Kidney (tissue), 14 donors: ENCODE results near the gene BEST3. TPM values are rescaled to one million over a fixed set of nuclear protein-coding genes. Genes with fewer than 3 reads are reported as not detected.

Experiments
- DNase-seq, 5 donors: peaks; one replicate each; pipeline ENCODE4 v3.0.0-alpha.2; 2013 to 2020
- FAIRE-seq: peaks from 2 replicates; lab custom pipeline; 2012; peaks lifted over from hg19 to GRCh38; lab: Jason Lieb, UNC
- H3K27ac ChIP-seq, 2 donors: one replicate each; pipeline ENCODE4 v1.7.0; 2013; ENCODE audit warnings: low read depth in 2 of 2, low read length in 2 of 2, inconsistent platforms in 1 of 2
- H3K27me3 ChIP-seq: one replicate; pipeline ENCODE4 v1.7.1; 2013; ENCODE audit warnings: low read length, inconsistent platforms; ENCODE audit not compliant: control insufficient read depth, insufficient read depth
- H3K36me3 ChIP-seq, 3 donors: one replicate each; pipeline versions ENCODE4 v1.7.0 to v1.7.1; 2013; ENCODE audit warnings: low read length in 3 of 3, control low read depth in 1 of 3, inconsistent platforms in 1 of 3; ENCODE audit not compliant: insufficient read depth in 3 of 3, control insufficient read depth in 2 of 3
- H3K4me1 ChIP-seq, 3 donors: one replicate each; pipeline versions ENCODE4 v1.7.0 to v1.7.1; 2013; ENCODE audit warnings: low read length in 3 of 3, inconsistent platforms in 1 of 3, low read depth in 1 of 3; ENCODE audit not compliant: control insufficient read depth in 2 of 3, insufficient read depth in 2 of 3
- H3K4me3 ChIP-seq, 3 donors: one replicate each; pipeline versions ENCODE4 v1.7.0 to v1.8.1; 2013; ENCODE audit warnings: low read length in 3 of 3, control low read depth in 1 of 3, inconsistent platforms in 1 of 3
- H3K9ac ChIP-seq, 3 donors: one replicate each; pipeline versions ENCODE4 v1.7.0 to v1.7.1; 2013; ENCODE audit warnings: low read length in 3 of 3, control low read depth in 1 of 3, inconsistent platforms in 1 of 3
- H3K9me3 ChIP-seq, 3 donors: one replicate each; pipeline versions ENCODE4 v1.7.0 to v1.7.1; 2013; ENCODE audit warnings: low read length in 3 of 3, control low read depth in 1 of 3, inconsistent platforms in 1 of 3; ENCODE audit not compliant: control insufficient read depth in 2 of 3, insufficient read depth in 1 of 3
- intact Hi-C: fragments of 100-400 bp; cut with DNase I; formaldehyde crosslinking; loops from one replicate; pipeline ENCODE4 v1.11.1; 2022
- polyA plus RNA-seq: library from polyadenylated mRNA; stranded (reverse); fragments of 350-450 nt; fragmentation: Illumina TruSeq; extraction: RNeasy Lipid Tissue Mini Kit (QIAGEN cat#74804); gene quantifications from one replicate; pipeline ENCODE4 v1.2.3, GENCODE V29; 2014; ENCODE audit warnings: low read depth, low replicate concordance; ENCODE audit not compliant: insufficient read depth
- total RNA-seq: library from RNA; stranded (reverse); fragmentation: NEBNext Ultra II Directional; extraction: Animal tissue kit (Norgen Biotek cat#: 25700); gene quantifications from one replicate; pipeline ENCODE4 v1.2.1, GENCODE V29; 2021
- TF ChIP-seq, protein P1 (sequence below): IDR thresholded peaks from 3 replicates; pipeline ENCODE4 v1.5.1; 2012; ENCODE audit warnings: mild to moderate bottlenecking, moderate library complexity, borderline replicate concordance; ENCODE audit not compliant: insufficient read depth; ENCODE audit errors: extremely low read depth
- donor health status: control.
- donor health status: control.
- donor health status: control.
- donor health status: control.
- donor health status: control.
- donor health status: DM: yes; HTN: yes; CAD: no.
- donor health status: Normal renal cell carcinoma (clear cell type).

Gene BEST3
- total and polyA plus RNA-seq, 2 donors from 2014 or later, result 0.57 to 0.82 TPM

DNA sequence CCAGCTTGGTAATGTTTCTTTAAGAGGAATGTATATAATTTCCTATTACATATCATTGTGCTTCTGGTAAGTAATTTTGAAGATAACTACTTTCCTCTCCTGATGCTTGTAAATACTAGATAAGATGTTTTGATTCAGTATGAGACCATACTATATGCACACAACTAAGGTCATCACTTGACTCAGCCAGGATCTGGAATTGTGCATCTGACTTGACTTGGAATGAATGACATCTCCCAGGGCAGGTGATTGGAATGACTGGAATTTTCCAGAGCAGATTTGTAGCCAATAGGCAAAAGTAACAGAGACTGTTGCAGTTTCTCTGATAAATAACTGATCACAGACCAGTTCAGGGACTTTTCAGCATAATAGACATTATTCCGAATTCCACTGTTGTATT lies 11.1 kb downstream of the BEST3 start:
- Histone ChIP-seq H3K27me3 (no peaks in the 10 kb centered on the region), H3K36me3 (no peaks in the 10 kb centered on the region), H3K27ac (no peak overlapping the region), H3K4me3 (no peak overlapping the region), H3K4me1 (peaks cover 0 to 19% (median 0%) of the 10 kb centered on the region in 3 donors), H3K9ac (no peak overlapping the region), H3K9me3 (no peaks in the 10 kb centered on the region)
- FAIRE-seq (no peak), DNase-seq (no peak)
- TF ChIP-seq, protein P1, sequence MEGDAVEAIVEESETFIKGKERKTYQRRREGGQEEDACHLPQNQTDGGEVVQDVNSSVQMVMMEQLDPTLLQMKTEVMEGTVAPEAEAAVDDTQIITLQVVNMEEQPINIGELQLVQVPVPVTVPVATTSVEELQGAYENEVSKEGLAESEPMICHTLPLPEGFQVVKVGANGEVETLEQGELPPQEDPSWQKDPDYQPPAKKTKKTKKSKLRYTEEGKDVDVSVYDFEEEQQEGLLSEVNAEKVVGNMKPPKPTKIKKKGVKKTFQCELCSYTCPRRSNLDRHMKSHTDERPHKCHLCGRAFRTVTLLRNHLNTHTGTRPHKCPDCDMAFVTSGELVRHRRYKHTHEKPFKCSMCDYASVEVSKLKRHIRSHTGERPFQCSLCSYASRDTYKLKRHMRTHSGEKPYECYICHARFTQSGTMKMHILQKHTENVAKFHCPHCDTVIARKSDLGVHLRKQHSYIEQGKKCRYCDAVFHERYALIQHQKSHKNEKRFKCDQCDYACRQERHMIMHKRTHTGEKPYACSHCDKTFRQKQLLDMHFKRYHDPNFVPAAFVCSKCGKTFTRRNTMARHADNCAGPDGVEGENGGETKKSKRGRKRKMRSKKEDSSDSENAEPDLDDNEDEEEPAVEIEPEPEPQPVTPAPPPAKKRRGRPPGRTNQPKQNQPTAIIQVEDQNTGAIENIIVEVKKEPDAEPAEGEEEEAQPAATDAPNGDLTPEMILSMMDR, result no peak
- intact Hi-C loops, result no loop called here

DNA sequence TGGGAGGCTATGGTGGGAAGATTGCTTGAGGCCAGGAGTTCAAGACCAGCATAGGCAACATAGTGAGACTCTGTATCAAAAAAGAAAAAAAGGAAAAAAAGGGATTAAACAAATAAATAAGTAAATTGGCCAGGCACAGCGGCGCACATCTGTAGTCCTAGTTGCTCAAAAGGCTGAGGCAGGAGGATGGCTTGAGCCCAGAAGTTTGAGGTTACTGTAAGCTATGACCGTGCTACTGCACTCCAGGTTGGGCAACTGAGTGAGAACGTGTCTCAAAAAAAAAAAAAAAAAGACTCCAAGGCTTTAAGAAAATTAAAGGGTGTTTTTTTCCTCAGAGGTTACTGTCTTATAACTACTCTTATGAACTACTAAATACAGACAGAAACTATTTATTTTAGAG lies 11.7 kb downstream of the BEST3 start:
- H3K27me3 ChIP-seq, result no peaks in the 10 kb centered on the region
- no peaks in the 10 kb centered on the region for H3K9me3 ChIP-seq
- FAIRE-seq (no peak), DNase-seq (no peak)
- intact Hi-C loops, result no loop called here
- TF ChIP-seq, protein P1, result no peak
- no peaks in the 10 kb centered on the region for H3K36me3 ChIP-seq
- H3K4me3 ChIP-seq, result no peak overlapping the region
- no peak overlapping the region for H3K9ac ChIP-seq
- peak overlapping the region; percentile 45 to 84 for H3K27ac ChIP-seq
- peaks cover 0 to 19% (median 0%) of the 10 kb centered on the region in 3 donors for H3K4me1 ChIP-seq

DNA sequence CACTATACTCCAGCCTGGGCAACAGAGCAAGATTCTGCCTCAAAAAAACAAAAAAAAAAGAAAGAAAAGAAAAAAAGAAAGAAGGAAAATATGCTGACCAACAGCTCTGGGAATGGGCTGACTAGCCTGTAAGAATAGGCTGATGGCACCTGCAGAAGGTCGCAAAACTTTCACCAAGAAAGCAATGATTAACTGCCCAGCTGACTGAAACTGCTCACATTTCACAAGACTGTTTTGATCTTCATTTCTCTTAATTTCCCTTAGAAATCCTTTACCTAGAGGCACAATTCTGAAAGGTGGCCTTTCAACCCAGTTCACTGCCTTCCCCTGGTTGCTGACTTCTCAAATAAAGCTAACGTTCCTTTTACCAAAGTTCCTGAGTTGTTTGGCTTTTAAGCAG lies 12.4 kb downstream of the BEST3 start:
- peak overlapping the region; percentile 45 to 84 for H3K27ac ChIP-seq
- H3K9ac ChIP-seq, result no peak overlapping the region
- H3K4me3 ChIP-seq, result no peak overlapping the region
- no peak for FAIRE-seq
- TF ChIP-seq, protein P1, result no peak
- no peaks in the 10 kb centered on the region for H3K9me3 ChIP-seq
- peak in 3 of 5 donors; percentile 37 to 67 (median 65) for DNase-seq
- H3K27me3 ChIP-seq, result no peaks in the 10 kb centered on the region
- peaks cover 0 to 19% (median 0%) of the 10 kb centered on the region in 3 donors for H3K4me1 ChIP-seq
- intact Hi-C loops, result no loop called here
- H3K36me3 ChIP-seq, result no peaks in the 10 kb centered on the region

DNA sequence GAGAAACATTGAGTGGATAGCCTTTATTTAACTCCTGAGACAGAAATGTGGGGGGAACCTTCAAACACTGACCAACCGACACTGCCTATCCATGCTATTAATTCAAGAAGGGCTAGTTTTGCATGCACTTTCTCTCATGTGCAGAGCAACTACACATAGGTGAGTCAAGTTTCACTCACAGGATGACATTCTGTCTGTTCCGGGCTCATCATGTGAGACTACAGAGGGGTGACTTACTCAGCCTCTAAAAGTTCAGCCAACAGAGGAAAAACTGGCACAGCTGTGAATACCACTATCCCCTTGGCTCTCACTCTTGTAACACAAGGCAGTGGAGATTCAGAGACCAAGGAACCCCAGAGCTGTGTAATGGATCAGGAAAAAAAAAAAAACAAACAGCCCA lies 13.3 kb downstream of the BEST3 start:
- no peak overlapping the region for H3K9ac ChIP-seq
- peaks cover 0 to 19% (median 0%) of the 10 kb centered on the region in 3 donors for H3K4me1 ChIP-seq
- DNase-seq (peak in 2 of 5 donors; percentile 29 to 35), FAIRE-seq (no peak)
- TF ChIP-seq, protein P1, result no peak
- no peaks in the 10 kb centered on the region for H3K9me3 ChIP-seq
- H3K27me3 ChIP-seq, result no peaks in the 10 kb centered on the region
- H3K27ac ChIP-seq, result no peak overlapping the region
- intact Hi-C loops, result no loop called here
- H3K36me3 ChIP-seq, result no peaks in the 10 kb centered on the region
- H3K4me3 ChIP-seq, result no peak overlapping the region
